Measurements from ENCODE around the gene QPRT. TPM values are rescaled to one million over a fixed set of nuclear protein-coding genes. Genes with fewer than 3 reads are reported as not detected.

The QPRT gene
- total and polyA plus RNA-seq, 2 experiments from 2014 or later, result 65.4 to 128 TPM

DNA sequence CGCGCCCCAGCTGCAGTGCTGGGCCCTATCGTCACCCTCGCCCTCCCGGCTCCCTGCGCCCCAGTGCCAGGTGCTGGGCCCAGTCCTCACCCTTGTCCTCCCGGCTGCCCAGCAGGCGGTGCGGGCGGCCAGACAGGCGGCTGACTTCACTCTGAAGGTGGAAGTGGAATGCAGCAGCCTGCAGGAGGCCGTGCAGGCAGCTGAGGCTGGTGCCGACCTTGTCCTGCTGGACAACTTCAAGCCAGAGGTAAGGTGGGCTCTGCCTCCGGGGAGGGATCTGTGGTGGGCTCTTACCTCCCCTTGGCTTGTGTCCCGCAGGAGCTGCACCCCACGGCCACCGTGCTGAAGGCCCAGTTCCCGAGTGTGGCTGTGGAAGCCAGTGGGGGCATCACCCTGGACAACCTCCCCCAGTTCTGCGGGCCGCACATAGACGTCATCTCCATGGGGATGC lies 17.9 kb downstream of the QPRT start:
- 0 out of 2 replicates have a peak, but pooled peaks cover 4% of the 10 kb centered on the region for H3K36me3 ChIP-seq (ENCODE audit: insufficient read depth)
- H3K9me2 ChIP-seq (ENCODE audit: insufficient read depth), result no peaks in the 10 kb centered on the region
- TF ChIP-seq EZH2phosphoT487 (IDR thresholded peaks at IDR 0.05; ENCODE audit: unreplicated experiment) (no peak), ZNF462 (CRISPR knock-in tag; IDR thresholded peaks at IDR 0.05) (no peak), NANOG (IDR thresholded peaks at IDR 0.05; ENCODE audit: borderline replicate concordance) (no peak), JUNB (IDR thresholded peaks at IDR 0.05; ENCODE audit: unreplicated experiment) (no peak), ZNF331 (CRISPR knock-in tag; IDR thresholded peaks at IDR 0.05; ENCODE audit: low read depth) (no peak), CREB1 (CRISPR knock-in tag; IDR thresholded peaks at IDR 0.05; ENCODE audit: low read depth) (no peak), STAT1 (IDR thresholded peaks at IDR 0.05; ENCODE audit: unreplicated experiment) (no peak), ZNF114 (CRISPR knock-in tag; IDR thresholded peaks at IDR 0.05) (no peak), EZH2 (IDR thresholded peaks at IDR 0.05; ENCODE audit: low read depth, unreplicated experiment) (no peak), ETS1 (IDR thresholded peaks at IDR 0.05) (no peak), POLR2AphosphoS5 (IDR thresholded peaks at IDR 0.05; ENCODE audit: low read depth) (no peak)
- TF ChIP-seq, protein P1, sequence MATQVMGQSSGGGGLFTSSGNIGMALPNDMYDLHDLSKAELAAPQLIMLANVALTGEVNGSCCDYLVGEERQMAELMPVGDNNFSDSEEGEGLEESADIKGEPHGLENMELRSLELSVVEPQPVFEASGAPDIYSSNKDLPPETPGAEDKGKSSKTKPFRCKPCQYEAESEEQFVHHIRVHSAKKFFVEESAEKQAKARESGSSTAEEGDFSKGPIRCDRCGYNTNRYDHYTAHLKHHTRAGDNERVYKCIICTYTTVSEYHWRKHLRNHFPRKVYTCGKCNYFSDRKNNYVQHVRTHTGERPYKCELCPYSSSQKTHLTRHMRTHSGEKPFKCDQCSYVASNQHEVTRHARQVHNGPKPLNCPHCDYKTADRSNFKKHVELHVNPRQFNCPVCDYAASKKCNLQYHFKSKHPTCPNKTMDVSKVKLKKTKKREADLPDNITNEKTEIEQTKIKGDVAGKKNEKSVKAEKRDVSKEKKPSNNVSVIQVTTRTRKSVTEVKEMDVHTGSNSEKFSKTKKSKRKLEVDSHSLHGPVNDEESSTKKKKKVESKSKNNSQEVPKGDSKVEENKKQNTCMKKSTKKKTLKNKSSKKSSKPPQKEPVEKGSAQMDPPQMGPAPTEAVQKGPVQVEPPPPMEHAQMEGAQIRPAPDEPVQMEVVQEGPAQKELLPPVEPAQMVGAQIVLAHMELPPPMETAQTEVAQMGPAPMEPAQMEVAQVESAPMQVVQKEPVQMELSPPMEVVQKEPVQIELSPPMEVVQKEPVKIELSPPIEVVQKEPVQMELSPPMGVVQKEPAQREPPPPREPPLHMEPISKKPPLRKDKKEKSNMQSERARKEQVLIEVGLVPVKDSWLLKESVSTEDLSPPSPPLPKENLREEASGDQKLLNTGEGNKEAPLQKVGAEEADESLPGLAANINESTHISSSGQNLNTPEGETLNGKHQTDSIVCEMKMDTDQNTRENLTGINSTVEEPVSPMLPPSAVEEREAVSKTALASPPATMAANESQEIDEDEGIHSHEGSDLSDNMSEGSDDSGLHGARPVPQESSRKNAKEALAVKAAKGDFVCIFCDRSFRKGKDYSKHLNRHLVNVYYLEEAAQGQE (IDR thresholded peaks at IDR 0.05; ENCODE audit: unreplicated experiment), result no peak
- TF ChIP-seq, protein P2, sequence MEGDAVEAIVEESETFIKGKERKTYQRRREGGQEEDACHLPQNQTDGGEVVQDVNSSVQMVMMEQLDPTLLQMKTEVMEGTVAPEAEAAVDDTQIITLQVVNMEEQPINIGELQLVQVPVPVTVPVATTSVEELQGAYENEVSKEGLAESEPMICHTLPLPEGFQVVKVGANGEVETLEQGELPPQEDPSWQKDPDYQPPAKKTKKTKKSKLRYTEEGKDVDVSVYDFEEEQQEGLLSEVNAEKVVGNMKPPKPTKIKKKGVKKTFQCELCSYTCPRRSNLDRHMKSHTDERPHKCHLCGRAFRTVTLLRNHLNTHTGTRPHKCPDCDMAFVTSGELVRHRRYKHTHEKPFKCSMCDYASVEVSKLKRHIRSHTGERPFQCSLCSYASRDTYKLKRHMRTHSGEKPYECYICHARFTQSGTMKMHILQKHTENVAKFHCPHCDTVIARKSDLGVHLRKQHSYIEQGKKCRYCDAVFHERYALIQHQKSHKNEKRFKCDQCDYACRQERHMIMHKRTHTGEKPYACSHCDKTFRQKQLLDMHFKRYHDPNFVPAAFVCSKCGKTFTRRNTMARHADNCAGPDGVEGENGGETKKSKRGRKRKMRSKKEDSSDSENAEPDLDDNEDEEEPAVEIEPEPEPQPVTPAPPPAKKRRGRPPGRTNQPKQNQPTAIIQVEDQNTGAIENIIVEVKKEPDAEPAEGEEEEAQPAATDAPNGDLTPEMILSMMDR (conservative IDR thresholded peaks at IDR 0.05; ENCODE audit: low read depth in 2 of 2), result no peak
- H3K79me2 ChIP-seq (replicated peaks; ENCODE audit: insufficient read depth), result peaks cover 25% of the 10 kb centered on the region
- no peak for DNase-seq (ENCODE audit: low spot score)
- ATAC-seq, result no peak
- Mint-ChIP-seq H3K36me3 (ENCODE audit: low read depth) (peaks cover 40% of the 10 kb centered on the region), H3K27ac (no peak overlapping the region), H3K4me3 (no peak overlapping the region), H3K27me3 (ENCODE audit: insufficient read depth, low read depth, poor library complexity) (peaks cover 26% of the 10 kb centered on the region), H3K9me3 (peaks cover 15% of the 10 kb centered on the region), H3K4me1 (peaks cover 19% of the 10 kb centered on the region; the same call in 2 of the 3 replicates)
- H3K4me1 ChIP-seq (ENCODE audit: insufficient read depth), result peaks cover 12% of the 10 kb centered on the region
- peaks cover 3% of the 10 kb centered on the region; the same call in 1 of the 2 replicates for H4K20me1 ChIP-seq (replicated peaks; ENCODE audit: insufficient read depth)
- no peak overlapping the region for H2AFZ ChIP-seq
- no peak overlapping the region for H3K4me2 ChIP-seq
- H3K4me3 ChIP-seq, result no peak overlapping the region
- no peak overlapping the region for H3K27ac ChIP-seq (ENCODE audit: low read depth)
- peaks cover 22% of the 10 kb centered on the region for H3F3A ChIP-seq (replicated peaks; ENCODE audit: low read depth)
- no peaks in the 10 kb centered on the region for H3K27me3 ChIP-seq (ENCODE audit: insufficient read depth)

All from GM23338 (cell line).